Mesothelial cell of epicardium (in vitro differentiated cells): ENCODE results near the gene FAM219B. TPM values are rescaled to one million over a fixed set of nuclear protein-coding genes. Genes with fewer than 3 reads are reported as not detected.
A peak's percentile ranks its signal among the peaks of the same experiment; 100 is the strongest.

Experiments used
- DNase-seq, 2 experiments: peaks; one replicate each; pipeline ENCODE4 v3.0.0; 2021; ENCODE audit warnings: low spot score in 2 of 2; ENCODE audit not compliant: unreplicated experiment in 2 of 2
- H3K27ac Mint-ChIP-seq: 2 replicates; pipeline ENCODE4 v1.8.0; 2021; ENCODE audit warnings: mixed read lengths
- H3K27me3 Mint-ChIP-seq: 2 replicates; pipeline ENCODE4 v1.8.0; 2021; ENCODE audit warnings: low read depth, mixed read lengths
- H3K36me3 Mint-ChIP-seq: 2 replicates; pipeline ENCODE4 v1.8.0; 2021; ENCODE audit warnings: mixed read lengths
- H3K4me1 Mint-ChIP-seq: 2 replicates; pipeline ENCODE4 v1.8.0; 2021; ENCODE audit warnings: mixed read lengths
- H3K4me3 Mint-ChIP-seq: 2 replicates; pipeline ENCODE4 v1.8.0; 2021; ENCODE audit warnings: mild to moderate bottlenecking, moderate library complexity, mixed read lengths
- H3K9me3 Mint-ChIP-seq: 2 replicates; pipeline ENCODE4 v1.8.0; 2021; ENCODE audit warnings: mixed read lengths
- CTCF ChIP-seq: fragments of 200-600 bp; sonication (generic); IDR thresholded peaks from one replicate; pipeline ENCODE4 v1.5.0; 2021; ENCODE audit warnings: antibody characterized with exemption; ENCODE audit not compliant: unreplicated experiment
- total RNA-seq: library from RNA; stranded (reverse); gene quantifications from 3 replicates; pipeline ENCODE4 v1.2.1, GENCODE V29; 2021

FAM219B gene
- total RNA-seq, 1 donor from 2014 or later, result 74.1 TPM

DNA sequence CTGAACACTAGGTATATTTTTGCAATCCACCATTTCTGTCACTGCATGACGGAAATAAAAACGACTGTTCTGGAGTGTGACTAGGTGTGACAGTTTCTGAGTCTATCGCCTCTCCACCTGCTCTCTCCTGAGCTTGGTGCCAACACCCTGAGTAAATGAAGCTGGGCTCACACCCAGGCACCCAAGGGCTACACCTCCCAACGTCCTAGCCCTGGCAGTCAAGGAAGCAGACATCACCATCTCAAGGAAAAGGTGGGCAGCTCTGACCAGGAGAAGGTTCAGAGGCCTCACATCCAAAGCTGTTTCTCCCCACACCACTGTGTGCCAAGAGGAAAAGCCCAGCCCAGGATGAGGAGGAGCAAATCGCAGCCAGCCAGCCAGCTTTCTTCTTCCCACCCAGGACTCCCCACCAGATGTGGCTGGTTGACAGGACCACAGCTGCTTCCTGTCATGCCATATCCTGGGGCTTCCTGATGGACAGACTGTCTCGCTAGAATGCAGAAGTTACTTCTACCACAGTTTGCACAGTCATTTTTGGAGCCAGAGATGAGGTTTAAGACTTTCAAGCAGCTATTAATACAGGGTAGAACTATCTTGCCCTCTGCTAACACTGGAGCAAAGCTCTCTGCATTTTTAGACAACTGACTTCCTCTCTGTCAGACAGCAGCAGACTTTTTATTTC lies 36.8 kb downstream of the FAM219B start:
- peaks cover 16% of the 10 kb centered on the region for H3K36me3 Mint-ChIP-seq
- H3K9me3 Mint-ChIP-seq, result peaks cover 4% of the 10 kb centered on the region
- no peak for DNase-seq
- H3K27ac Mint-ChIP-seq, result peak overlapping the region; percentile 66
- H3K4me3 Mint-ChIP-seq, result peak overlapping the region; percentile 55
- TF ChIP-seq CTCF, result no peak
- H3K4me1 Mint-ChIP-seq, result peaks cover 40% of the 10 kb centered on the region
- H3K27me3 Mint-ChIP-seq, result no peaks in the 10 kb centered on the region

DNA sequence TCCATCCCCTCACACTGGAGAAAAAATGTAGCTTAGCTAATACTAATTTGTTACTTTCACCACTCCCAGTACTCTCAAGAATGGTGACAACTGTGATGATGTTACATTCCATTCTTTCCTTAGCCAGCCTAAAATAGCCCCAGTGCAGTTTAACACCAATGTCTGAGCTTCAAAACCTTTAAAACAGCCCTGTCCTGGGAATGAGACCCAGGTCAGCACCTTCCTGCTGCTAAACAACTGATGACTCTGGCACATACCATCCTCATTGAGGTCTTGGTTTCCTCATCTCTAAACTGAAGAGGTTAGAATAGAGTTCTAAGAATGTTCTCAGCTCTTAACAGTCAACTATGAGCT lies 37.3 kb downstream of the FAM219B start:
- TF ChIP-seq CTCF, result no peak
- H3K4me1 Mint-ChIP-seq, result peaks cover 40% of the 10 kb centered on the region
- H3K9me3 Mint-ChIP-seq, result peaks cover 4% of the 10 kb centered on the region
- DNase-seq, result no peak
- no peaks in the 10 kb centered on the region for H3K27me3 Mint-ChIP-seq
- H3K4me3 Mint-ChIP-seq, result no peak overlapping the region
- H3K36me3 Mint-ChIP-seq, result peaks cover 18% of the 10 kb centered on the region
- H3K27ac Mint-ChIP-seq, result no peak overlapping the region

- TF ChIP-seq CTCF, result no peak
These were observed 38.6 kb downstream of the FAM219B start for GRCh38 chr15:74868059-74868458.

DNA sequence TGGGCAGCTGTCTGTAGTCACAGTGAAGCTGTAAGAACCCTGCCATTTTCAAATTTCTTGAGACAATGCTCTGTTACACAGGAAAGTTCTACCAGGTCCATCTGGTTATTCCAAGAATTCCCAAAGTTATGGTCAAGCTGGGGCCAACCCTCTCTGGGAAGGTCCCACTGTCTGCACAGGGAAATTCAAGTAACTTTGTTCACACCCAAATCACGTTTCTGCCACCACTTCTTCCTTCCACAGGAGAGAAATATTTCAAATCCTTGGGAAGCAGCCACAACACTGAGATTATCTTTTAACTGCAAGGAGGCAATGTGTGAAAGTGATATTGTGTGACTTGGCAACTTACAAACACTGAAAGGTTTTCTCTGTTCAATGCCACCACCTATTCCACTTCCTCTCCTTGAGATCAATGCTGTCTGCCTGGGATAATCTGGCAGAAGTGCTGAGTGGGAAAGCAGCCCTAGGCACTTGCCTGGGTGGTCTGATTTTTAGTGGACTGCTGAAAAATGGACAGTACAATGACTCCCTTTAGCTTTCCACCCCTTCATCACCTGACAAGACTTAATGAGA lies 39.1 kb downstream of the FAM219B start:
- H3K9me3 Mint-ChIP-seq, result peaks cover 4% of the 10 kb centered on the region
- no peak for TF ChIP-seq CTCF
- no peaks in the 10 kb centered on the region for H3K27me3 Mint-ChIP-seq
- peaks cover 34% of the 10 kb centered on the region for H3K4me1 Mint-ChIP-seq
- H3K4me3 Mint-ChIP-seq, result no peak overlapping the region
- DNase-seq, result no peak
- H3K27ac Mint-ChIP-seq, result no peak overlapping the region
- H3K36me3 Mint-ChIP-seq, result peaks cover 23% of the 10 kb centered on the region

More at GRCh38 chr15:74868059-74868458, 38.6 kb downstream of the FAM219B start:
- H3K4me1 Mint-ChIP-seq, result peaks cover 38% of the 10 kb centered on the region
- DNase-seq, result no peak
- peaks cover 4% of the 10 kb centered on the region for H3K9me3 Mint-ChIP-seq
- no peak overlapping the region for H3K4me3 Mint-ChIP-seq
- peaks cover 23% of the 10 kb centered on the region for H3K36me3 Mint-ChIP-seq
- H3K27ac Mint-ChIP-seq, result no peak overlapping the region
- no peaks in the 10 kb centered on the region for H3K27me3 Mint-ChIP-seq

GRCh38 chr15:74866090-74866489 lies 40.6 kb downstream of the FAM219B start:
- TF ChIP-seq CTCF, result no peak
- peaks cover 23% of the 10 kb centered on the region for H3K36me3 Mint-ChIP-seq
- no peaks in the 10 kb centered on the region for H3K27me3 Mint-ChIP-seq
- DNase-seq, result no peak
- no peak overlapping the region for H3K4me3 Mint-ChIP-seq
- peaks cover 29% of the 10 kb centered on the region for H3K4me1 Mint-ChIP-seq
- H3K27ac Mint-ChIP-seq, result no peak overlapping the region
- peaks cover 4% of the 10 kb centered on the region for H3K9me3 Mint-ChIP-seq
